NCI-H1417 treated with DMSO at 0.1 percent for 48 hours (cell line): ENCODE measurements around the gene RCC2.
"Not testable (repeated sequence)": the region's sequence is repeated elsewhere in the genome, so short reads cannot be mapped to it uniquely, and the experiment has no call there.

Source experiments
- DNase-seq: peaks from one replicate; lab custom pipeline; 2025; lab: John Stamatoyannopoulos, UW

Gene RCC2

GRCh38 chr1:17439250-17440073 is at the start of gene RCC2:
Gene RCC2, minus strand, starts transcription at chr1:17439677. Its CDS starts 1,163 bp downstream, at chr1:17438514.
- DNase-seq, result peak; percentile 39

- DNase-seq, result no peak
These were observed 46.8 kb upstream of the RCC2 start for GRCh38 chr1:17486242-17486641.

- DNase-seq, result no peak
These were observed 45.8 kb upstream of the RCC2 start for GRCh38 chr1:17485281-17485680.

GRCh38 chr1:17481981-17482380 is 42.5 kb upstream of the RCC2 start:
- not testable (repeated sequence) for DNase-seq

- no peak for DNase-seq
These were observed 41.4 kb upstream of the RCC2 start for GRCh38 chr1:17480846-17481245.

- no peak for DNase-seq
These were observed 36.3 kb upstream of the RCC2 start for GRCh38 chr1:17475752-17476151.

- not testable (repeated sequence) for DNase-seq
These were observed 35.5 kb upstream of the RCC2 start for GRCh38 chr1:17474836-17475555.

GRCh38 chr1:17472814-17473213 is 33.3 kb upstream of the RCC2 start:
- no peak for DNase-seq

- no peak for DNase-seq
These were observed 31.9 kb upstream of the RCC2 start for GRCh38 chr1:17471393-17471792.

- DNase-seq, result no peak
These were observed 30.7 kb upstream of the RCC2 start for GRCh38 chr1:17470021-17470799.

GRCh38 chr1:17468357-17469265 is 29.1 kb upstream of the RCC2 start:
- not testable (repeated sequence) for DNase-seq

GRCh38 chr1:17466359-17466758 is 26.9 kb upstream of the RCC2 start:
- no peak for DNase-seq

GRCh38 chr1:17465228-17465627 is 25.8 kb upstream of the RCC2 start:
- DNase-seq, result no peak

GRCh38 chr1:17463991-17464390 is 24.5 kb upstream of the RCC2 start:
- DNase-seq, result no peak

GRCh38 chr1:17462669-17463068 is 23.2 kb upstream of the RCC2 start:
- no peak for DNase-seq

GRCh38 chr1:17460219-17460618 is 20.7 kb upstream of the RCC2 start:
- DNase-seq, result no peak

- no peak for DNase-seq
These were observed 19.3 kb upstream of the RCC2 start for GRCh38 chr1:17458794-17459193.

- no peak for DNase-seq
These were observed 13.2 kb upstream of the RCC2 start for GRCh38 chr1:17452686-17453085.

- not testable (repeated sequence) for DNase-seq
These were observed 12.7 kb upstream of the RCC2 start for GRCh38 chr1:17452203-17452602.

GRCh38 chr1:17451731-17452130 is 12.3 kb upstream of the RCC2 start:
- no peak for DNase-seq

- DNase-seq, result no peak
These were observed 8.1 kb upstream of the RCC2 start for GRCh38 chr1:17447501-17447992.
